H1 (cell line): Measurements from ENCODE around the gene COPZ2. TPM values are rescaled to one million over a fixed set of nuclear protein-coding genes. Genes with fewer than 3 reads are reported as not detected.

Source experiments
- CTCF ChIA-PET: fragments of 300-600 bp; sonication (Branson Sonifier 250); formaldehyde crosslinking; loops from one replicate; lab custom pipeline; 2021; ENCODE audit not compliant: partially characterized antibody; lab: Charles Lee
- POLR2A ChIA-PET: fragments of 300-600 bp; sonication (Branson Sonifier 250); formaldehyde crosslinking; loops from one replicate; lab custom pipeline; 2021; ENCODE audit warnings: inconsistent platforms; ENCODE audit not compliant: partially characterized antibody; lab: Charles Lee
- DNase-seq, 2 experiments: peaks; one replicate each; pipeline versions ENCODE4 v3.0.0 to v3.0.0-alpha.2; 2010 to 2022; ENCODE audit warnings: low spot score in 2 of 2, low read depth in 1 of 2, mixed read lengths in 1 of 2
- FAIRE-seq: peaks from 2 replicates; lab custom pipeline; 2011; peaks lifted over from hg19 to GRCh38; lab: Jason Lieb, UNC
- H2AFZ ChIP-seq: 2 replicates; pipeline ENCODE4 v1.8.1; 2012; ENCODE audit warnings: low read length, inconsistent platforms
- H2AK5ac ChIP-seq: 2 replicates; pipeline ENCODE4 v1.6.1; 2013; ENCODE audit warnings: low read depth, low read length
- H2BK120ac ChIP-seq: replicated peaks from 2 replicates; pipeline ENCODE3; 2013; ENCODE audit warnings: low read depth, low read length, inconsistent platforms
- H2BK12ac ChIP-seq: 2 replicates; pipeline ENCODE4 v1.6.1; 2013; ENCODE audit warnings: low read depth, low read length
- H2BK15ac ChIP-seq: 2 replicates; pipeline ENCODE4 v1.6.1; 2013; ENCODE audit warnings: low read length
- H2BK20ac ChIP-seq: 2 replicates; pipeline ENCODE4 v1.6.1; 2013; ENCODE audit warnings: low read length
- H2BK5ac ChIP-seq: 2 replicates; pipeline ENCODE4 v1.6.1; 2013; ENCODE audit warnings: low read depth, low read length
- H3K14ac ChIP-seq: 2 replicates; pipeline ENCODE4 v1.6.1; 2013; ENCODE audit warnings: inconsistent platforms; ENCODE audit not compliant: insufficient read length
- H3K18ac ChIP-seq: 2 replicates; pipeline ENCODE4 v1.6.1; 2013; ENCODE audit warnings: low read length; ENCODE audit errors: extremely low read depth
- H3K23ac ChIP-seq: 2 replicates; pipeline ENCODE4 v1.6.1; 2013; ENCODE audit warnings: inconsistent platforms; ENCODE audit not compliant: insufficient read length
- H3K23me2 ChIP-seq: 2 replicates; pipeline ENCODE4 v1.6.1; 2013; ENCODE audit warnings: low read depth, low read length
- H3K27ac ChIP-seq: 2 replicates; pipeline ENCODE4 v1.6.1; 2011; ENCODE audit warnings: low read depth, low read length, inconsistent platforms
- H3K27me3 ChIP-seq, 4 experiments: replicated peaks in 1 of 4; 1 replicate in 1 of 4; 2 replicates in 3 of 4; pipeline versions ENCODE4 v1.6.1 to v1.8.1; 2011 to 2013; ENCODE audit warnings: low read length in 3 of 4, mild to moderate bottlenecking in 3 of 4, inconsistent platforms in 2 of 4, mixed read lengths in 2 of 4, moderate library complexity in 1 of 4; ENCODE audit not compliant: control insufficient read depth in 3 of 4, insufficient read depth in 3 of 4; ENCODE audit errors: extremely low read depth in 1 of 4
- H3K36me3 ChIP-seq, 4 experiments: 2 replicates each; pipeline versions ENCODE4 v1.6.1 to v1.8.1; 2011 to 2013; ENCODE audit warnings: mild to moderate bottlenecking in 4 of 4, low read length in 3 of 4, moderate library complexity in 2 of 4, control low read depth in 1 of 4, inconsistent platforms in 1 of 4; ENCODE audit not compliant: insufficient read depth in 4 of 4, control insufficient read depth in 2 of 4
- H3K4ac ChIP-seq: replicated peaks from 2 replicates; pipeline ENCODE3; 2013; ENCODE audit warnings: low read length, low read depth, mixed read lengths, inconsistent platforms; ENCODE audit not compliant: insufficient read length
- H3K4me1 ChIP-seq, 4 experiments: replicated peaks in 1 of 4; 1 replicate in 1 of 4; 2 replicates in 3 of 4; pipeline versions ENCODE4 v1.6.1 to v1.8.1; 2011 to 2013; ENCODE audit warnings: low read length in 3 of 4, inconsistent platforms in 2 of 4, mixed read lengths in 1 of 4; ENCODE audit not compliant: insufficient read depth in 4 of 4, control insufficient read depth in 3 of 4
- H3K4me2 ChIP-seq, 2 experiments: 2 replicates each; pipeline versions ENCODE4 v1.6.1 to v1.8.1; 2011 to 2013; ENCODE audit warnings: low read depth in 2 of 2, low read length in 2 of 2, control low read depth in 1 of 2, inconsistent platforms in 1 of 2, mild to moderate bottlenecking in 1 of 2; ENCODE audit not compliant: insufficient read depth in 1 of 2
- H3K4me3 ChIP-seq, 4 experiments: fragments of 200-600, 300-600 bp in 1 of 4; sonication (generic), shearing (Covaris generic), sonication (Bioruptor Twin) in 1 of 4; 2 replicates each; pipeline versions ENCODE4 v1.5.1 to v1.8.1; 2011 to 2016; ENCODE audit warnings: low read length in 4 of 4, low read depth in 3 of 4, control low read depth in 2 of 4, inconsistent platforms in 2 of 4, mild to moderate bottlenecking in 2 of 4, mixed read lengths in 1 of 4, moderate library complexity in 1 of 4; ENCODE audit not compliant: insufficient read depth in 2 of 4; ENCODE audit errors: extremely low read depth in 1 of 4
- H3K56ac ChIP-seq: replicated peaks from 2 replicates; pipeline ENCODE3; 2013; ENCODE audit warnings: low read depth, mild to moderate bottlenecking, mixed read lengths, low read length, inconsistent platforms; ENCODE audit not compliant: insufficient read length
- H3K79me1 ChIP-seq: 2 replicates; pipeline ENCODE4 v1.6.1; 2013; ENCODE audit warnings: low read depth, low read length, control low read depth
- H3K79me2 ChIP-seq, 2 experiments: 2 replicates each; pipeline versions ENCODE4 v1.6.1 to v1.8.1; 2012 to 2013; ENCODE audit warnings: low read length in 2 of 2, mild to moderate bottlenecking in 2 of 2, inconsistent platforms in 1 of 2; ENCODE audit not compliant: insufficient read depth in 2 of 2, control insufficient read depth in 1 of 2
- H3K9ac ChIP-seq, 4 experiments: replicated peaks in 1 of 4; 1 replicate in 1 of 4; 2 replicates in 3 of 4; pipeline versions ENCODE4 v1.6.1 to v1.8.1; 2011 to 2013; ENCODE audit warnings: low read depth in 3 of 4, low read length in 3 of 4, control low read depth in 2 of 4, mild to moderate bottlenecking in 2 of 4, moderate library complexity in 2 of 4, inconsistent platforms in 1 of 4; ENCODE audit errors: extremely low read depth in 1 of 4
- H3K9me3 ChIP-seq, 2 experiments: 2 replicates each; pipeline versions ENCODE4 v1.6.1 to v1.8.1; 2012 to 2013; ENCODE audit warnings: mild to moderate bottlenecking in 2 of 2, moderate library complexity in 2 of 2, control low read depth in 1 of 2, inconsistent platforms in 1 of 2, low read depth in 1 of 2, low read length in 1 of 2, mixed read lengths in 1 of 2; ENCODE audit not compliant: insufficient read depth in 2 of 2
- H4K20me1 ChIP-seq, 2 experiments: replicated peaks in 1 of 2; 2 replicates each; pipeline versions ENCODE3 to v1.8.1; 2011 to 2013; ENCODE audit warnings: inconsistent platforms in 2 of 2, low read length in 2 of 2, mild to moderate bottlenecking in 1 of 2; ENCODE audit not compliant: insufficient read depth in 2 of 2, control insufficient read depth in 1 of 2
- H4K5ac ChIP-seq: 2 replicates; pipeline ENCODE4 v1.6.1; 2013; ENCODE audit warnings: low read length, low read depth, mixed read lengths, inconsistent platforms; ENCODE audit not compliant: insufficient read length
- H4K8ac ChIP-seq: 2 replicates; pipeline ENCODE4 v1.8.0; 2013; ENCODE audit warnings: mild to moderate bottlenecking, moderate library complexity, low read length, inconsistent platforms; ENCODE audit not compliant: insufficient read depth; ENCODE audit errors: extremely low read depth
- H4K91ac ChIP-seq: replicated peaks from 2 replicates; pipeline ENCODE3; 2013; ENCODE audit warnings: low read length, mixed read lengths, inconsistent platforms; ENCODE audit not compliant: insufficient read length
- BACH1 ChIP-seq: IDR thresholded peaks from 2 replicates; pipeline ENCODE4 v1.6.1; 2012; ENCODE audit warnings: low read length, improper control_type of control experiment
- GTF2F1 ChIP-seq: IDR thresholded peaks from 2 replicates; pipeline ENCODE4 v1.6.1; 2012; ENCODE audit warnings: low read depth, low read length, improper control_type of control experiment, borderline replicate concordance
- WGBS, 2 experiments: shearing (Covaris generic) in 1 of 2; methylation state at CpG; one replicate each; pipeline versions ENCODE4 v1.1.6 to v1.1.7; 2013 to 2015; ENCODE audit warnings: low lambda C conversion rate in 2 of 2, mixed read lengths in 2 of 2, inconsistent platforms in 1 of 2, low coverage in 1 of 2, missing lambda C conversion rate in 1 of 2; ENCODE audit not compliant: insufficient replicate concordance in 2 of 2, insufficient coverage in 1 of 2, insufficient read length in 1 of 2; ENCODE audit errors: extremely low coverage in 1 of 2, missing lambda C conversion rate in 1 of 2; 5-methylcytosine and 5-hydroxymethylcytosine counted together
- polyA plus RNA-seq, 7 experiments: library from polyadenylated mRNA; depleted of rRNA in 3 of 7; stranded (reverse) in 5 of 7; unstranded in 2 of 7; fragments of >200 nt in 5 of 7; fragments of 200-250 nt in 2 of 7; gene quantifications; 1 replicate in 5 of 7; 2 replicates in 1 of 7; 4 replicates in 1 of 7; pipeline versions ENCODE4 v1.2.1 to v1.2.3, GENCODE V29; 2011 to 2013; ENCODE audit warnings: missing spikeins in 2 of 7, mixed read lengths in 2 of 7
- total RNA-seq: library from RNA; stranded (reverse); fragmentation: NEBNext Ultra II Directional; extraction: Animal tissue kit (Norgen Biotek cat#: 25700); gene quantifications from 2 replicates; pipeline ENCODE4 v1.2.1, GENCODE V29; 2021

Gene COPZ2
- total and polyA plus RNA-seq, 2 of the 8 experiments (the other 6 are each of a cell fraction or from before 2014, with no cell fraction given) = 0.24 TPM; not detected in 1

- ChIA-PET POLR2A (interaction anchor here (1.5 to 4.3 kb wide), 3 partner anchors 11 to 64 kb away, joined by 3 to 19 read pairs (median 11); no protein-coding TSS in a partner anchor), CTCF (interaction anchor here (0.6 to 27.1 kb wide), 4 partner anchors 11 to 45 kb away, joined by 3 to 698 read pairs (median 147); no protein-coding TSS in a partner anchor)
- Histone ChIP-seq H4K20me1 (no peaks in the 10 kb centered on the region), H3K9ac (no peak overlapping the region), H3K56ac (no peak overlapping the region), H2BK15ac (no peak overlapping the region), H4K91ac (no peak overlapping the region), H3K23me2 (no peaks in the 10 kb centered on the region), H2BK12ac (no peak overlapping the region; the same call in 1 of the 2 replicates), H4K8ac (no peak overlapping the region), H2AK5ac (no peak overlapping the region), H2BK20ac (no peak overlapping the region), H2BK120ac (no peak overlapping the region), H3K18ac (no peak overlapping the region; the same call in 1 of the 2 replicates), H3K27ac (no peak overlapping the region), H3K23ac (no peak overlapping the region), H3K27me3 (no peaks in the 10 kb centered on the region), H3K9me3 (no peaks in the 10 kb centered on the region), H3K4ac (no peak overlapping the region), H3K4me3 (no peak overlapping the region), H2BK5ac (no peak overlapping the region), H3K79me2 (no peaks in the 10 kb centered on the region), H3K36me3 (no peaks in the 10 kb centered on the region), H3K14ac (no peak overlapping the region), H3K4me2 (peak overlapping the region in 1 of 2 experiments; percentile 43; a peak in 2 of 4 replicates), H3K79me1 (no peaks in the 10 kb centered on the region), H2AFZ (no peak overlapping the region), H4K5ac (no peak overlapping the region), H3K4me1 (peaks cover 20 to 38% (median 28%) of the 10 kb centered on the region in 4 experiments)
- no peak for TF ChIP-seq BACH1
- TF ChIP-seq GTF2F1 = no peak
- WGBS, 2 experiments = 77% methylated on average over 4 of the region's 4 CpGs; no CpG with 5 or more reads in 1 of the 2 experiments
- no peak for DNase-seq
- FAIRE-seq = no peak
Measured at GRCh38 chr17:47992216-47992615, 45.4 kb downstream of the COPZ2 start.
